HEK293 (cell line): Measurements from ENCODE around the gene GCNT2.

Experiments used
- CTCF ChIA-PET: fragments of 350-600 bp; formaldehyde crosslinking; extraction: SDS; loops from one replicate; lab custom pipeline; 2021; ENCODE audit warnings: antibody characterized with exemption; lab: Yijun Ruan, JAX
- POLR2A ChIA-PET: fragments of 300-600 bp; formaldehyde crosslinking; extraction: SDS; loops from one replicate; lab custom pipeline; 2020; ENCODE audit warnings: antibody characterized with exemption, inconsistent platforms; lab: Yijun Ruan, JAX
- H3K27ac ChIP-seq: fragments of 200-500 bp; sonication (Bioruptor generic); 2 replicates; pipeline ENCODE4 v1.5.1; 2014; ENCODE audit warnings: low read depth, low read length, control low read depth, inconsistent platforms; ENCODE audit errors: extremely low read depth
- H3K36me3 ChIP-seq, 2 experiments: fragments of 200-500 bp in 1 of 2; sonication (Bioruptor generic) in 1 of 2; 1 replicate in 1 of 2; 2 replicates in 1 of 2; pipeline ENCODE4 v1.5.1; 2014 to 2017; ENCODE audit warnings: inconsistent platforms in 2 of 2, low read length in 2 of 2; ENCODE audit not compliant: control insufficient read depth in 2 of 2, insufficient read depth in 1 of 2
- H3K4me1 ChIP-seq: fragments of 200-500 bp; sonication (Bioruptor generic); 2 replicates; pipeline ENCODE4 v1.5.1; 2014; ENCODE audit warnings: mild to moderate bottlenecking, low read length, inconsistent platforms; ENCODE audit not compliant: control insufficient read depth, insufficient read depth
- H3K4me3 ChIP-seq: 2 replicates; pipeline ENCODE4 v1.5.1; 2011; ENCODE audit warnings: low read depth, mild to moderate bottlenecking, control low read depth, low read length, moderate library complexity
- H3K9me3 ChIP-seq: fragments of 200-500 bp; sonication (Bioruptor generic); 2 replicates; pipeline ENCODE4 v1.5.1; 2014; ENCODE audit warnings: low read depth, low read length, inconsistent platforms; ENCODE audit not compliant: control insufficient read depth, insufficient read depth
- EGR2 ChIP-seq: fragments of 450-650 bp; formaldehyde crosslinking; IDR thresholded peaks from 2 replicates; pipeline ENCODE4 v1.5.1; 2016; ENCODE audit warnings: low read depth, missing biosample characterization, missing genetic modification characterization
- GFI1B ChIP-seq: fragments of 450-650 bp; formaldehyde crosslinking; IDR thresholded peaks from 2 replicates; pipeline ENCODE4 v1.5.1; 2016; ENCODE audit warnings: missing biosample characterization, missing genetic modification characterization
- GLI4 ChIP-seq: fragments of 450-650 bp; formaldehyde crosslinking; IDR thresholded peaks from 2 replicates; pipeline ENCODE4 v1.5.1; 2016; ENCODE audit warnings: missing biosample characterization, missing genetic modification characterization
- MYNN ChIP-seq: fragments of 450-650 bp; formaldehyde crosslinking; IDR thresholded peaks from 2 replicates; pipeline ENCODE4 v1.5.1; 2016; ENCODE audit warnings: missing biosample characterization, missing genetic modification characterization, borderline replicate concordance
- ZBTB48 ChIP-seq: fragments of 450-650 bp; formaldehyde crosslinking; IDR thresholded peaks from 2 replicates; pipeline ENCODE4 v1.5.1; 2016; ENCODE audit warnings: missing biosample characterization, missing genetic modification characterization
- ZFP41 ChIP-seq: fragments of 450-650 bp; formaldehyde crosslinking; IDR thresholded peaks from 2 replicates; pipeline ENCODE4 v1.5.1; 2016; ENCODE audit warnings: missing biosample characterization, missing genetic modification characterization, borderline replicate concordance
- ZNF114 ChIP-seq: fragments of 450-650 bp; formaldehyde crosslinking; IDR thresholded peaks from 2 replicates; pipeline ENCODE4 v1.5.0; 2017; ENCODE audit warnings: missing biosample characterization, missing genetic modification characterization
- ZNF157 ChIP-seq: fragments of 450-650 bp; formaldehyde crosslinking; IDR thresholded peaks from 2 replicates; pipeline ENCODE4 v1.5.1; 2016; ENCODE audit warnings: missing biosample characterization, missing genetic modification characterization
- ZNF366 ChIP-seq: fragments of 450-650 bp; formaldehyde crosslinking; conservative IDR thresholded peaks from 2 replicates; pipeline ENCODE4 v1.5.1; 2016; ENCODE audit warnings: missing biosample characterization, missing genetic modification characterization
- ZNF416 ChIP-seq: fragments of 450-650 bp; formaldehyde crosslinking; IDR thresholded peaks from 2 replicates; pipeline ENCODE4 v1.5.1; 2016; ENCODE audit warnings: missing biosample characterization, missing genetic modification characterization
- ZNF423 ChIP-seq: fragments of 450-650 bp; formaldehyde crosslinking; IDR thresholded peaks from 2 replicates; pipeline ENCODE4 v1.5.1; 2016; ENCODE audit warnings: missing biosample characterization, missing genetic modification characterization
- ZNF610 ChIP-seq: fragments of 450-650 bp; formaldehyde crosslinking; IDR thresholded peaks from 2 replicates; pipeline ENCODE4 v1.5.1; 2016; ENCODE audit warnings: missing biosample characterization, missing genetic modification characterization, borderline replicate concordance
- ZNF768 ChIP-seq: fragments of 450-650 bp; formaldehyde crosslinking; IDR thresholded peaks from 2 replicates; pipeline ENCODE4 v1.5.1; 2018; ENCODE audit warnings: missing biosample characterization, mild to moderate bottlenecking, missing genetic modification characterization
- ZXDB ChIP-seq: fragments of 450-650 bp; formaldehyde crosslinking; IDR thresholded peaks from 2 replicates; pipeline ENCODE4 v1.5.1; 2016; ENCODE audit warnings: missing biosample characterization, missing genetic modification characterization
- TF ChIP-seq, protein P1 (sequence below): fragments of 450-650 bp; formaldehyde crosslinking; IDR thresholded peaks from 2 replicates; pipeline ENCODE4 v1.5.1; 2016; ENCODE audit warnings: missing biosample characterization, missing genetic modification characterization
- TF ChIP-seq, protein P2 (sequence below): fragments of 450-650 bp; formaldehyde crosslinking; IDR thresholded peaks from 2 replicates; pipeline ENCODE4 v1.5.1; 2016; ENCODE audit warnings: missing biosample characterization, missing genetic modification characterization, low read depth
- TF ChIP-seq, protein P3 (sequence below): fragments of 450-650 bp; formaldehyde crosslinking; IDR thresholded peaks from 2 replicates; pipeline ENCODE4 v1.5.1; 2016; ENCODE audit warnings: missing biosample characterization, missing genetic modification characterization

The GCNT2 gene

DNA sequence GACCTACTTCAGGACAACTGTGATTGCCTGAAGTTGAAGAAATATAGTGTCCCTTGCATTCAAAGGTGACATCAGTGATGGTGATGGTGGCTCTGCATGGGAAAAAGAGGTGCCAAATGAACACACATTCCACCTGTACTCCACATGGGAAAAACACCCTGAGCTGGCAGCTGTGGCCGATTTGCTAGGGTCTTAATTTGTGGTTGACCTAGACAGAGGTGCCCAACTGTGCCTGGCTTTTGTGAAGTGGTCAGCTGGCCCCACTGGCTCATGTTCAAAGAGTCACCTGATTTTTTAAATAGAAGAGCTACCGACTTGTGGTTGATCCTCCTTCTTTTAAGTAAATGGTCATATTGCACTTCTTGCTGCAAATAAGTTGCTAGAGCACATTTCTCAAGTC, 7.6 kb upstream of the GCNT2 start:
- ChIA-PET POLR2A (no interaction called here), CTCF (interaction anchor here (1.3 kb wide), 1 partner anchor 48 kb away, joined by 4 read pairs; no protein-coding TSS in a partner anchor)
- no peak overlapping the region for H3K27ac ChIP-seq
- H3K9me3 ChIP-seq = no peaks in the 10 kb centered on the region
- H3K4me3 ChIP-seq = no peak overlapping the region
- H3K36me3 ChIP-seq = no peaks in the 10 kb centered on the region
- TF ChIP-seq MYNN (tag by site-specific recombination) (no peak), ZNF366 (no peak), GLI4 (tag by site-specific recombination) (no peak), ZNF768 (tag by site-specific recombination) (no peak), ZBTB48 (tag by site-specific recombination) (no peak), ZNF610 (no peak)
- TF ChIP-seq, protein P1, sequence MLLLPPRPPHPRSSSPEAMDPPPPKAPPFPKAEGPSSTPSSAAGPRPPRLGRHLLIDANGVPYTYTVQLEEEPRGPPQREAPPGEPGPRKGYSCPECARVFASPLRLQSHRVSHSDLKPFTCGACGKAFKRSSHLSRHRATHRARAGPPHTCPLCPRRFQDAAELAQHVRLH (tag by site-specific recombination) = no peak
- H3K4me1 ChIP-seq = peaks cover 6% of the 10 kb centered on the region; the same call in 1 of the 2 replicates

DNA sequence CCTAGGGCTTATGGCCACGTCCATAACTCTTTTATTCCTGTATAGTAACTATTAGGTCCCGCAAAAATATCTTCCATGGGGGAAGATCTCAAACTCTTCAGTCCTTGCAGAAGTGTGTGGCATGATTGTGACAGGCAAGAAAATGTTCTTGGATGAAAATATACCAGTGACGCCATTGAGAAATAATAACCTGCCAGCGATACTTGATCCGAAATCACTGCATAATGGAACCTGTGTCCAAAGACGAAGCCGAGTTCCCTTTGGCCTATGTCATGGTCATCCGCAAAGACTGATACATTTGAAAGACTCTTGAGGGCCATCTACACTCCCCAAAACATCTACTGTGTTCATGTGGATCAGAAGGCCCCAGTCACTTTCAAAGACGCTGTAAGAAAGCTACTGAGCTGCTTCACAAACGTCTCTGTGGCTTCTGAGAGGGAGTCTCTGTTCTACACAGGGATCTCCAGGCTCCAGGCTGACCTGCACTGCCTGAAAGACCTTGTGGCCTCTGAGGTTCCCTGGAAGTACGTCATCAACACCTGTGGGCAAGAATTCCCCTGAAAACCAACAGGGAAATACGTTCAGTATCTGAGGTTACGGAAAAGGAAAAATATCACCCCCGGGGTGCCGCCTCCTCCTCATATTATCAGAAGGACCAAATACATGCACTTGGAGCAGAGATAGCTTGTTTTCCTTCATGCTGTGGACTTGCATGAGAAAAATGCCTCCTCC, 6.9 kb upstream of the GCNT2 start:
- Histone ChIP-seq H3K9me3 (no peaks in the 10 kb centered on the region), H3K36me3 (no peaks in the 10 kb centered on the region), H3K27ac (no peak overlapping the region), H3K4me3 (no peak overlapping the region), H3K4me1 (peaks cover 6% of the 10 kb centered on the region; the same call in 1 of the 2 replicates)
- no peak for TF ChIP-seq ZFP41 (tag by site-specific recombination)
- no peak for TF ChIP-seq ZXDB (tag by site-specific recombination)
- TF ChIP-seq ZNF157 (tag by site-specific recombination) = no peak
- no peak for TF ChIP-seq EGR2 (tag by site-specific recombination)
- no peak for TF ChIP-seq GFI1B
- no peak for TF ChIP-seq ZNF423 (tag by site-specific recombination)
- no peak for TF ChIP-seq ZNF114
- ChIA-PET CTCF (no interaction called here), POLR2A (no interaction called here)

DNA sequence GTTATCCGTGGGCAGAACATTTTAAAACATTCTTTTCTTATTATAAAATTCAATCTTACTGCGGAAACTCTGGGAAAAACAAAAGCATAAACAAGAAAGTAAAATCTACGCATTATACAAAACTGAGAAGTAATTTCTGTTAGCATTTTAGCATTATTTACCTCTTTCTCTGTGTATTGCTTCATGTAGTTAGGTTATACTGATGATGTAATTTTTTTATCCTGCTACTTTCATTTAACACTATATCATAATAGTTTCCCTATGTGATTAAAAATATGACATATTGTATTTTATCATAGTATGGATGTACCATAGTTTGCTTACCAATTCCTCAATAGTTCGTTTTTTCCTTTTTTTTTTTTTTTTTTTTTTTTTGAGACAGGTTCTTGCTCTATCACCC, 4.2 kb upstream of the GCNT2 start:
- Histone ChIP-seq H3K27ac (no peak overlapping the region), H3K9me3 (no peaks in the 10 kb centered on the region), H3K4me3 (no peak overlapping the region), H3K4me1 (peaks cover 11% of the 10 kb centered on the region), H3K36me3 (no peaks in the 10 kb centered on the region)
- POLR2A ChIA-PET = no interaction called here
- CTCF ChIA-PET = no interaction called here
- TF ChIP-seq, protein P2, sequence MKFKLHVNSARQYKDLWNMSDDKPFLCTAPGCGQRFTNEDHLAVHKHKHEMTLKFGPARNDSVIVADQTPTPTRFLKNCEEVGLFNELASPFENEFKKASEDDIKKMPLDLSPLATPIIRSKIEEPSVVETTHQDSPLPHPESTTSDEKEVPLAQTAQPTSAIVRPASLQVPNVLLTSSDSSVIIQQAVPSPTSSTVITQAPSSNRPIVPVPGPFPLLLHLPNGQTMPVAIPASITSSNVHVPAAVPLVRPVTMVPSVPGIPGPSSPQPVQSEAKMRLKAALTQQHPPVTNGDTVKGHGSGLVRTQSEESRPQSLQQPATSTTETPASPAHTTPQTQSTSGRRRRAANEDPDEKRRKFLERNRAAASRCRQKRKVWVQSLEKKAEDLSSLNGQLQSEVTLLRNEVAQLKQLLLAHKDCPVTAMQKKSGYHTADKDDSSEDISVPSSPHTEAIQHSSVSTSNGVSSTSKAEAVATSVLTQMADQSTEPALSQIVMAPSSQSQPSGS (tag by site-specific recombination) = peak; percentile 78
- TF ChIP-seq, protein P3, sequence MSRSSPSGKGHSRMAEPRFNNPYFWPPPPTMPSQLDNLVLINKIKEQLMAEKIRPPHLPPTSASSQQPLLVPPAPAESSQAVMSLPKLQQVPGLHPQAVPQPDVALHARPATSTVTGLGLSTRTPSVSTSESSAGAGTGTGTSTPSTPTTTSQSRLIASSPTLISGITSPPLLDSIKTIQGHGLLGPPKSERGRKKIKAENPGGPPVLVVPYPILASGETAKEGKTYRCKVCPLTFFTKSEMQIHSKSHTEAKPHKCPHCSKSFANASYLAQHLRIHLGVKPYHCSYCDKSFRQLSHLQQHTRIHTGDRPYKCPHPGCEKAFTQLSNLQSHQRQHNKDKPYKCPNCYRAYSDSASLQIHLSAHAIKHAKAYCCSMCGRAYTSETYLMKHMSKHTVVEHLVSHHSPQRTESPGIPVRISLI (tag by site-specific recombination) = 0 out of 2 replicates have a peak, but pooled peaks have one; percentile 24
- no peak for TF ChIP-seq ZNF416 (tag by site-specific recombination)
